Measurements from ENCODE around the gene RBM6. TPM values are rescaled to one million over a fixed set of nuclear protein-coding genes. Genes with fewer than 3 reads are reported as not detected.
"Not testable (repeated sequence)": the region's sequence is repeated elsewhere in the genome, so short reads cannot be mapped to it uniquely, and the experiment has no call there.

Gene RBM6
- polyA plus RNA-seq, 3 donors, result 39.5 to 161 (median 54.7) TPM

DNA sequence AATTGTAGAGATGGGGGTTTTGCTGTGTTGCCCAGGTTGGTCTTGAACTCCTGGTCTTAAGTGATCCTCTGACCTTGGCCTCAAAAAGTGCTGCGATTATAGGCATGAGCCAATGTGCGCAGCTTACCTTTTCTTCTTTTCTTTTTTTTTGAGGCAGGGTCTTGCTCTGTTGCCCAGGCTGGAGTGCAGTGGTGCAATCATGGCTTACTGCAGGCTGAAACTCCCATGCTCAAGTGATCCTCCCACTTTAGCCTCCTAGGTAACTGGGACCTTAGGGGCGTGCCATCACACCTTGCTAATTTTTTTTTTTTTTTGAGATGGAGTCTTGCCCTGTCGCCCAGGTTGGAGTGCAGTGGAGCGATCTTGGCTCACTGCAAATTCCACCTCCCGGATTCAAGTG lies 13.0 kb downstream of the RBM6 start:
- no peak overlapping the region for H3K27ac ChIP-seq (ENCODE audit: low read depth, low read length)
- 91 to 99% (median 97%) methylated on average over 6 of the region's 6 CpGs for WGBS, 3 donors

DNA sequence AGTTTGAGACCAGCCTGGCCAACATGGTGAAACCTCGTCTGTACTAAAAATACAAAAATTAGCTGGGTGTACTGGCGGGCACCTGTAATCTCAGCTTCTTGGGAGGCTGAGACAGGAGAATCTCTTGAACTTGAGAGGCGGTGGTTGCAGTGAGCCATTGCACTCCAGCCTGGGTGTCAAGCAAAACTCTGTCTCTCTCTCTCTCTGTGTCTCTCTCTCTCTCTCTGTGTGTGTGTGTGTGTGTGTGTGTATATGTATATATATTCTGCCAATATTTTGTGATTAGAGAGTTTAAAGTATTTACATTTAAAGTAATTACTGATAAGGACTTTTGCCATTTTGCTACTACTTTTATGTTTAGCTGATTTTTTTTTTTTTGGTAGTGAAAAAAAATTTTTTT lies 15.7 kb downstream of the RBM6 start:
- WGBS, 3 donors, result 81 to 94% (median 83%) methylated on average over 3 of the region's 3 CpGs

DNA sequence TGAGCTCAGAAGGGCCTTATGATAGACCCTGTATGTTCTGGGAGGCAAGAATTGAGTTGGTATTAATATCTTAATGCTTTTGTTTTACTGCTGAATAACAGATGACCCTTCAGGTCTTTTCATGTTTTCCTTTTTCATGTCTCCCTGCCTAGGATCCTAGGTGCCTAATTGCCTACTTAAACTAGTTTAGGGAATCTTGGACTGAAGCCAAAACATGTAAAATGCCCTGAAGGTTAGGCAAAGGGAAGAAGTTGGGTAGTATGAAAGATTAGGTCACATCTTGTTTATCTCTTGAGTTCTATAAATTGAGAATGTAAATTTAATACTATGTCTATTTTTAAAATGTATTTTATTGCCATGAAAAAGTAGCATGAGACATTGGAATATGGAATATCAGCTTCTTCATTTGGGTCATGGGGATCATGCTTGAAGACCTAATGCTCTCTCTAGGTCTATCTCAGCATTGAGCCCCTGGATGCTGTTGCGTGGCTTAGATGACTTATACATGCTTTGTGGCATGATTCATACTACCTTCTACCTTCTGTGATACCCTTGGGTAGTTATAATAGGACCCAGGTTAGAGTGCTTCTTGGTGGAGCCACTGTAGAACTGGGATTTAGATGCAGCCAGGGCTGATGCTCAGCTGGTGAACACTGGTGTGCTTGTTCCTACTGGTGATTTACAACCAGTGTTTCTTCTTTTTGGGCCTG lies 26.4 kb downstream of the RBM6 start:
- WGBS, 3 donors, result 95 to 97% (median 97%) methylated on average over 1 of the region's 1 CpG
- H3K27ac ChIP-seq (ENCODE audit: low read depth, low read length), result no peak overlapping the region

More for the DNA sequence above, 15.7 kb downstream of the RBM6 start:
- no peak overlapping the region for H3K27ac ChIP-seq (ENCODE audit: low read depth, low read length)

DNA sequence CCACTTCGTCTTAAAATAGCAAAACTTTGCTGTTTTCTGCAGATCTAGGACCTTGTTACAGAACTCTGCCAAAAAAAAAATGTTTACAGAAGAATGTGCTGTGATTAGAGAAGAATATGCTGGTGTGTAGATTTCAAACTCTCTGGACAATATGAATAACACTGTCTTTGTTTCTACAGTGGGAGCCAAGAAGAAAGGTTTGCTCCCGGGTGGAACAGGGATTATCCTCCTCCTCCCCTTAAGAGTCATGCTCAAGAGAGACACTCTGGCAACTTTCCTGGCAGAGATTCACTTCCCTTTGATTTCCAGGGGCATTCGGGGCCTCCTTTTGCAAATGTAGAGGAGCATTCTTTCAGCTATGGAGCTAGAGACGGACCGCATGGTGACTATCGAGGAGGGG lies 27.3 kb downstream of the RBM6 start:
- no peak overlapping the region for H3K27ac ChIP-seq (ENCODE audit: low read depth, low read length)
- WGBS, 3 donors, result 64 to 65% (median 65%) methylated on average over 6 of the region's 6 CpGs

DNA sequence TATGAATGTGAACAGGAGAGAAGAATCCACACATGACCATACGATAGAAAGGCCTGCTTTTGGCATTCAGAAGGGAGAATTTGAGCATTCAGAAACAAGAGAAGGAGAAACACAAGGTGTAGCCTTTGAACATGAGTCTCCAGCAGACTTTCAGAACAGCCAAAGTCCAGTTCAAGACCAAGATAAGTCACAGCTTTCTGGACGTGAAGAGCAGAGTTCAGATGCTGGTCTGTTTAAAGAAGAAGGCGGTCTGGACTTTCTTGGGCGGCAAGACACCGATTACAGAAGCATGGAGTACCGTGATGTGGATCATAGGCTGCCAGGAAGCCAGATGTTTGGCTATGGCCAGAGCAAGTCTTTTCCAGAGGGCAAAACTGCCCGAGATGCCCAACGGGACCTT lies 28.4 kb downstream of the RBM6 start:
- H3K27ac ChIP-seq (ENCODE audit: low read depth, low read length), result no peak overlapping the region
- 90 to 96% (median 93%) methylated on average over 8 of the region's 8 CpGs for WGBS, 3 donors

DNA sequence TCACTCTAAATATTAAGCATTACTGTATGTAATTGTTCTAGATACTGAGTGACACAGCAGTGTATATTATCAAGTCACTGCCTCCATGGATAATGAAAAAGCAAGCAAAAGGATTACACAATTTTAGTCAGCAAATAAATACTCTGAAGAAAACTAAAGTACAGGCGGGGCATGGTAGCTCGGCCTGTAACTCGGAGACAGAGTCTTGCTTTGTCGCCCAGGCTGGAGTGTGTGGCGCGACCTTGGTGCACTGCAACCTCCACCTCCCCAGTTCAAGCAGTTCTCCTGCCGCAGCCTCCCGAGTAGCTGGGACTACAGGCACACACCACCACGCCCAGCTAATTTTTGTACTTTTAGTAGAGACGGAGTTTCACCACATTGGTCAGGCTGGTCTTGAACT lies 32.7 kb downstream of the RBM6 start:
- WGBS, 3 donors, result 93 to 97% (median 96%) methylated on average over 10 of the region's 10 CpGs
- H3K27ac ChIP-seq (ENCODE audit: low read depth, low read length), result no peak overlapping the region

DNA sequence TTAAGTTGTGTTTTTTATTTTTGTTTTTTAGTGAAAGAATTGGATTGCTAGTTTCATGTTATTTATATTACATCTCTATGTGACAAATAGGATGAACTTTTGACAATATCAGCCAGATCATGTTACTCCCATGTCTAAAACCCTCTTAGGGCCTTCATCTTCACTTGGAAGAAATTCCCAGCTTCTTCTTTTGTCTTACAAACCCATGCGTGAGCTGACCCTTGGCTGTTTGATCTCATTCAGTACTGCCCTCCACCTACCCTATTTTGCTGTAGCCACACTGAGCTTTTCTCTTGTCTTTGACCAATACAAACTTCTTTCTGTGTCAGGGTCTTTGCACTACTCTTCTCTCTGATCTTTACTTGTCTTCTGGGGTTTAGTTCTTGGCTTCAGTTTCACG lies 37.0 kb downstream of the RBM6 start:
- WGBS, 3 donors, result 79 to 93% (median 91%) methylated on average over 2 of the region's 2 CpGs
- no peak overlapping the region for H3K27ac ChIP-seq (ENCODE audit: low read depth, low read length)

DNA sequence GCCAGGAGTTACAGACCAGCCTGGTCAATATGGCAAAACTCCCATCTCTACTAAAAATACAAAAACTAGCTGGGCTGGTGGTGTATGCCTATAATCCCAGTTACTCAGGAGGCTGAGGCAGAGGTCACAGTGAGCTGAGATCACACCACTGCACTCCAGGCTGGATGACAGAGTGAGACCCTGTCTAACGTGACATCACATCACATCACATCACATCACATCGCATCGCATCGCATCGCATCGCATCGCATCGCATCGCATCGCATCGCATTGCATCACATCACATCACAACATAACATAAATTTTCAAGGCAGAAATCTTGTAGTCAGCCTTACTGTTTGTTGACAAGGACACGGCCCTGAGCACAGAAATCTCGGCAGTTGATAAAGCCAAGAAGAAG lies 44.4 kb downstream of the RBM6 start:
- 57 to 87% (median 71%) methylated on average over 13 of the region's 13 CpGs for WGBS, 3 donors
- H3K27ac ChIP-seq (ENCODE audit: low read depth, low read length), result no peak overlapping the region

DNA sequence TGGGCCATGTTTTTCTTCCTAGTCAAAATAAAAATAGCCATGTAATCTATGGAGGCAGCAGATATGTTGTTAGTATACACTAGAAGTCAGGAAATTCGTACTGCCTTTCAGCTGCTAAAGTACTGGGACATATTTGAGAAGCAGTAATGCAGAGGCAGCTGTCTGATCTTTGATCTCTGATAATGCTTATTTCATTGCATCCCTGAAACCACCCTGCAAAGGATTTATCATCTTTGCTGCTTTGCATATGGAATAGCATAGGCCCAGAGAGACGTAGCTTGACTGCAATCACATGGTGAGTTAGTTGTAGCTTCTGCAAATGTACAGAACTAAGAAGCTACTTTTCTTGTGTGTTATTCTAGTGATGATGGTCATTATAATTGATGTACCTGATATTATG lies 52.4 kb downstream of the RBM6 start:
- 87 to 90% (median 89%) methylated on average over 2 of the region's 2 CpGs for WGBS, 3 donors
- H3K27ac ChIP-seq (ENCODE audit: low read depth, low read length), result no peak overlapping the region

DNA sequence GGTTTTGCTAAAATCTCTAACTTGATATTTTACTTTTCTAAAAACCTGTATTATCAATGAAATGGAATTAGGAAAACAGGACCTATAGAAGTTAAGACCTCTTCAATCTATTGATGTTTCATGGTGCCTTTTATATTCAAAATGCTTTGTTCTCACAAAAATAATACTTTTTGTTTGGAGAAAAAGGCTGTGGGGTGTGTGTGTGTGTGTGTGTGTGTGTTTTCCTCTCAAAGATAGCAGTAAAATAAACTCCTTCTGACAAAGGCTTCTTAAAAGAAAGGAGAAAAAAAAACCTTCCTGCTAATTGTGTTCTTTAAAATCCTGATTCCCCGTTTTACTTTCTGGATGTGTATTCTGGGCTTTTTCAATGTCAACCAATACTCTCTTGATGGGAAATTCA lies 54.5 kb downstream of the RBM6 start:
- WGBS, 3 donors, result 76 to 92% (median 87%) methylated on average over 1 of the region's 1 CpG
- H3K27ac ChIP-seq (ENCODE audit: low read depth, low read length), result no peak overlapping the region

DNA sequence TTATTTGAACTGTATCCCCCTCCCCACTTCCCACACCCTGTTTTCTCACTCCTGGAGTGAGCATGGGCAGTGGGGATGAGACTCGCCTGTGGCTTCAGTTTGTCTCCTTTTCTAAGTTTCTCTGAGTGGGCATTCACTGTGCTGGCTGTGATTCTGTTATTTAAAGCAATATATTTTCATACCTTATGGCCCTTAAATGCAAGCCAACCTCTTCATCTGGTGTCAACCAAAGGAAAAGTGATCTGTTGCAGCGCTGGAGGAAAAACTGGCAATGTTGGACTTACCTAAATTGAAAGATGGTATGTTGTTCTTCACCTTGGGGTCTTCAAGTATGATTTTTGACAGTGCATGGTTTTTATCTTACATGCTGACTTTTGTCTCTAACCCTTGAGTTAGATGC lies 56.1 kb downstream of the RBM6 start:
- WGBS, 3 donors, result 98 to 100% (median 98%) methylated on average over 2 of the region's 2 CpGs
- no peak overlapping the region for H3K27ac ChIP-seq (ENCODE audit: low read depth, low read length)

DNA sequence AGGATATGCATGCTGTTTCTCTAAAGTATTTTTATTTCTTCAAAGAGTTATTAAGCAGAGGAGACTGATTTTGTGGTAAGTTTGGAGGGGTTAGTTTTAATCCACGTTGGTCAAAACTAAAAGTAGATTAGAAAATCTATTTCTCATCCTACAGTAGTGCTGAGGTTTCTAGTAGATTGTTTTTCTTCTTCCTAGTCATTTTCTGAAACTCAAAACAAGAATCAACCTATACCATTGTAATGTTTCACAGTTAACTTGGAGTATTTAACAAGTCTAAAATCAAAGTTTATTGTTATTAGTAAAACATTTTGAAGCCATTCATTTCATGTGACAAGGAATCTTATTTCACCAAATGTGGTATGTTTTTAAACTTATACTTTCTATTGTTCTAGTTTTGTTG lies 57.9 kb downstream of the RBM6 start:
- 65 to 81% (median 66%) methylated on average over 1 of the region's 1 CpG for WGBS, 3 donors

DNA sequence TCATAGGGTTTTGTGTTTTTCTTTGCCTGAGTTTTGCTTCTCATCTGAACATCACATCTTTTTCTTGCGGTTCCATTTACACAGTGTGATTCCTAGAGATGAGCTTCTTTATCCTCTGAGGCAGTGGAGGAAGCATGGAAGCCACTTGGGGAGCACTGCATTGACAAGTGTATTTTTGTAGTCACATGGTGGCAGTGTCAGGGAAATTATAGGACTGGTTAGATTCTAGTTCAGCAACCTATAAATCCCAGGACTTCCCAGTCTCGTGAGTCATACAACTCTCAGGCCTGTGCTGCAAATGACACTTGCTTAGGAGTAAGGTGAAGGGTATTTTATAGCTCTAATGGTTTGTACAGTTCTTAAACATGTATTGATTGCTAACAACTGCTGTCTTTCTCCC lies 58.4 kb downstream of the RBM6 start:
- WGBS, 3 donors, result 88 to 91% (median 88%) methylated on average over 2 of the region's 2 CpGs
- H3K27ac ChIP-seq (ENCODE audit: low read depth, low read length), result no peak overlapping the region

More for the DNA sequence above, 57.9 kb downstream of the RBM6 start:
- H3K27ac ChIP-seq (ENCODE audit: low read depth, low read length), result no peak overlapping the region

DNA sequence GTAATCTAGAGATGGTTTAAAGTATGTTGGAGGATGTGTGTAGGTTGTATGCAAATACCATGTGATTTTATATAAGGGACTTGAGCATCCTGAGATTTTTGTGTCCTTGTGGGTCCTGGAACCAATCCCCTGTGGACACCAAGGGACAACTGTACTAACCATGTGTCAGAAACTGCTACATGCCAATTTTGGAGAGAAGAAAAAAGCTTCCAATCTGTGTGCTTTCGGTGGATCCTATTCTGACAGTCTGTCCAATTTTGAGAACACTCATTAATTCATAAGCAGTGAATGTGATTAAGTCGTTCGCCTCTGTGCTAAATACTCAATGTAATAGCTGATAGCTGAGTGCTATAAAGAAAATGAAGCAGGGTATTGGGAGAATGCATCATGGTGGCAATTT lies 61.6 kb downstream of the RBM6 start:
- WGBS, 3 donors, result 92 to 95% (median 95%) methylated on average over 3 of the region's 3 CpGs
- no peak overlapping the region for H3K27ac ChIP-seq (ENCODE audit: low read depth, low read length)

DNA sequence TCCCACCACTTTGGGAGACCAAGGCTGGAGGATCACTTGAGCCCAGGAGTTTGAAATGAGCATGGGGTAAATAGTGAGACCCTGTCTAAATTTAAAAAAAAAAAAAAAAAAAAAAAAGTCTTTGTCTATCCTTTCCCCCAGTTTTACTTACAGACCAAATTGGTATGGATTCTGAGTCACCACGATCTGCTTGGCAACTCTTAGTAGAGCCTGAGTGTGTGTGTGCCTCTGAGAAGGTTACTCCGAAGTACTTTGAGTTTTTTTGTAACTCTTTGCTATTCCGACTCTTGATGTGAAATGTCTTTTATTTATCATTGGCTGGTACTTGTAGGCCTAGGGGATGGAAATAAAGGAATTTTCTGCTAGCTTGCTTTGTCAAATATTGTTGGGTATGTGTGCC lies 63.3 kb downstream of the RBM6 start:
- WGBS, 3 donors, result 91 to 97% (median 94%) methylated on average over 3 of the region's 3 CpGs
- no peak overlapping the region for H3K27ac ChIP-seq (ENCODE audit: low read depth, low read length)

DNA sequence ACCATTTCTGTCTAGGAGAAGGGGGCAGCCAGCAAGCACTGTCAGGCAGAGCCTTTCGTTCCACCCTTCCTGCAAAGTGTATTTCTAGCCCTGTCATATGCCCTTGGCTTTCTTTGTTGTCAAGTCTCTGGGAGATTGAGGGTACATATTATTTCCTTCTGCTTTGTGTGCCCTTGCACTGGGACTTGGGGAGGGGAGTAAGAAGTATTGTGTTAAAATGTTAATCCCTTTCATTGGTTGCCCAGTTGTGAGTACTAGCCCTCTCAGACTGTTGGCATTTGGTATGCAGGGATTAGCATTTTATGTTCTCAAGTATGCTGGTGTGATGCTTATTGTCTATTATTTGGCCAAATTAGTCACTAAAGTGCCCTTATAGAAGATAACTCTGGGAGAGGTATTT lies 63.9 kb downstream of the RBM6 start:
- 0 to 54% (median 36%) methylated on average over 1 of the region's 1 CpG for WGBS, 3 donors
- H3K27ac ChIP-seq (ENCODE audit: low read depth, low read length), result no peak overlapping the region

DNA sequence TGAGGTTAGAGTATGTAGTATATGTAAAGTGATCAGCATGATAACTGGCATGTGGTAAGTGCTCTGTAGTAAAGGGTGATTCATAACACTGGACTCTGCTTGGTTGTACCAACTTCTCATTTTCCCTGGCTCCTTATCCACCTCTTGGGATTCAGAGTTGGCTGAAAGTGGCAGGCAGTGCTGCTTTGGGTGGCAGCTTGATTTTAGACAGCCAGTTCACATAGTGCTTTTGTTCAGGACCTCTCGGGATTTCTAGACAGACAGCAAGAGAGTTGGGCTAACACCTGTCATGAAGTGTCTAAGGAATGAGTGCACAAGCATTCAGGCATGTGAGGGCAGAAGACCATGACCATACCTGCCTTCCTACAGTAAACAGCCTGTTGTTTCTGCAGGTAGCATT lies 69.0 kb downstream of the RBM6 start:
- WGBS, 3 donors, result 95 to 97% (median 96%) methylated on average over 1 of the region's 1 CpG
- no peak overlapping the region for H3K27ac ChIP-seq (ENCODE audit: low read depth, low read length)

DNA sequence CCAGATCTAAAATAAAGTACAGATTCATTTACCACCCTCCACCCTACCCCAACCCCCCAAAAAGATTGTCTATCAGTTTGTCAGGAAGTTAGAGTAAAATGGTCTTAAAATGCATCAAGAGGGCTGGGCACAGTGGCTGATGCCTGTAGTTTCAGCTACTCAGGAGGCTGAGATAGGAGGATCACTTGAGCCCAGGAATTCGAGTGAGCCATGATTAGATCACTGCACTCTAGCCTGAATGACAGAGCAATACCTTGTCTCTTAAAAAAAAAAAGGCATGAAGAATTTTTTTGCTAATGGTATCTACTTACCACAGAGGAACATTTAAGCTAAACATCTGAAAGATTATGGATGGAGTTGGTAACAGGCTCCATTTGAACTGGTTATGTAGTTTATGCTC lies 71.0 kb downstream of the RBM6 start:
- H3K27ac ChIP-seq (ENCODE audit: low read depth, low read length), result no peak overlapping the region
- WGBS, 3 donors, result 83 to 94% (median 86%) methylated on average over 1 of the region's 1 CpG

DNA sequence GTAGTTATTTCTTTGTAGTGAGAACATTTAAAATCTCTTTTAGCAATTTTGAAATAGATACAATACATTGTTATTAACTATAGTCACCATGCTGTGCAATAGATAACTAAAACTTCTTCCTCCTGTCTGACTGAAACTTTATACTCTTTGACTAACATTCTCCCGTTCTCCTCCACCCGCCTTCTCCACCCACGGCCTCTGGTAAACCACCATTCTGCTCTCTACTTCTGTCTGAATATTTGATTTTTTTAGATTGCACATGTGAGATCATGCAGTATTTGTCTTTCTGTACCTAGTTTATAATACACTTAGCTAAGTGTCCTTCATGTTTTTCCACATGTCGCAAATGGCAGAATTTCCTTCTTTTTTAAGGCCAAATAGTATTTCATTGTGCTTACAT lies 76.0 kb downstream of the RBM6 start:
- no peak overlapping the region for H3K27ac ChIP-seq (ENCODE audit: low read depth, low read length)
- WGBS, 3 donors, result 83 to 95% (median 94%) methylated on average over 4 of the region's 4 CpGs

DNA sequence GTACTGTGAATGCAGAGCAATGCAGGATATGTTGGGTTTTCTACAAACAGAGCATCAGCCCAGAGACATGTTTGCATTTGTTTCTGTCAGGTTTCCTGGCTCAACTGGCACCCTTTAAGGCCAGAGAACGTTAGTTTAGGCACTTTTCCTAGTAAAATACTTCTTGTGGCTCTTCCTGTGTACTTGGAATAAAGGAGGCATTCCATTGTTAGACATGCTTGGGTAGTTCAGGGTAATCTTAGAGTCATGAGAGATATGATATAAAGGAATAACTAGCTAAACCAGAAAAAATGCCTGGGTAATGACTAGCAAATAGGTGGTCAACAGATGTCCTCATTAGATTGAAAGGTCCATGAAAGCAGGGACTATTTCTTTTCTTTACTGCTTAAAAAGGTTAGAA lies 88.4 kb downstream of the RBM6 start:
- 35 to 56% (median 50%) methylated on average over 1 of the region's 1 CpG for WGBS, 3 donors
- H3K27ac ChIP-seq (ENCODE audit: low read depth, low read length), result no peak overlapping the region

DNA sequence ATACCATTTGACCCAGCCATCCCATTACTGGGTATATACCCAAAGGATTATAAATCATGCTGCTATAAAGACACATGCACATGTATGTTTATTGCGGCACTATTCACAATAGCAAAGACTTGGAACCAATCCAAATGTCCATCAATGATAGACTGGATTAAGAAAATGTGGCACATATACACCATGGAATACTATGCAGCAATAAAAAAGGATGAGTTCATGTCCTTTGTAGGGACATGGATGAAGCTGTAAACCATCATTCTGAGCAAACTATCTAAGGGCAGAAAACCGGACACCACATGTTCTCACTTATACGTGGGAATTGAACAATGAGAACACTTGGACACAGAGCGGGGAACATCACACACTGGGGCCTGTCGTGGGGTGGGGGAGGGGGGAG lies 91.3 kb downstream of the RBM6 start:
- 97 to 98% (median 98%) methylated on average over 4 of the region's 5 CpGs for WGBS, 3 donors
- H3K27ac ChIP-seq (ENCODE audit: low read depth, low read length), result not testable (repeated sequence)
